GM12892 (cell line): ENCODE results near the gene DHCR7.

Experiments used
- DNase-seq: peaks from one replicate; pipeline ENCODE4 v3.0.0; 2011; ENCODE audit not compliant: insufficient read length
- FAIRE-seq: peaks from 2 replicates; lab custom pipeline; 2011; peaks lifted over from hg19 to GRCh38; lab: Jason Lieb, UNC
- POLR2A ChIP-seq: IDR thresholded peaks from 2 replicates; pipeline ENCODE4 v1.6.1; 2011; ENCODE audit warnings: low read depth, low read length, control low read depth
- TAF1 ChIP-seq: IDR thresholded peaks from 2 replicates; pipeline ENCODE4 v1.6.1; 2011; ENCODE audit warnings: low read depth, mild to moderate bottlenecking, control low read depth, low read length, borderline replicate concordance

DHCR7 gene

DNA sequence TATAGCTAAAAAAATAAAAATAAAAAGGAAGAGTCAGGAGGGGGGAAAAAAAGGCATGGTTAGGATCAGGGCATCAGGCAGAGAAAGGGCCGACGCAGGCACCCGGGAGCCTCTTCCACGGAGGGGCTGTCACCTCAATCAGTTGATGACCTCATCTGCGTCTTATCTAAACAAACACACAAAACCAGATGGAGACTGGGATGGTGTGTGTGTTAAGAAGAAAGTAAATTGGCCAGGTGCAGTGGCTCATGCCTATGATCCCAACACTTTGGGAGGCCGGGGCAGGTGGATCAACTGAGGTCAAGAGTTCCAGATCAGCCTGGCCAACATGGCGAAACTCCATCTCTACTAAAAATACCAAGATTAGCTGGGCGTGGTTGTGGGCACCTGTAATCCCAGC lies 63.6 kb downstream of the DHCR7 start:
- DNase-seq (no peak), FAIRE-seq (no peak)
- TF ChIP-seq TAF1 (no peak), POLR2A (no peak)
